Measurements from ENCODE around the gene CFP.
"Not testable (repeated sequence)": the region's sequence is repeated elsewhere in the genome, so short reads cannot be mapped to it uniquely, and the experiment has no call there.

CFP gene

DNA sequence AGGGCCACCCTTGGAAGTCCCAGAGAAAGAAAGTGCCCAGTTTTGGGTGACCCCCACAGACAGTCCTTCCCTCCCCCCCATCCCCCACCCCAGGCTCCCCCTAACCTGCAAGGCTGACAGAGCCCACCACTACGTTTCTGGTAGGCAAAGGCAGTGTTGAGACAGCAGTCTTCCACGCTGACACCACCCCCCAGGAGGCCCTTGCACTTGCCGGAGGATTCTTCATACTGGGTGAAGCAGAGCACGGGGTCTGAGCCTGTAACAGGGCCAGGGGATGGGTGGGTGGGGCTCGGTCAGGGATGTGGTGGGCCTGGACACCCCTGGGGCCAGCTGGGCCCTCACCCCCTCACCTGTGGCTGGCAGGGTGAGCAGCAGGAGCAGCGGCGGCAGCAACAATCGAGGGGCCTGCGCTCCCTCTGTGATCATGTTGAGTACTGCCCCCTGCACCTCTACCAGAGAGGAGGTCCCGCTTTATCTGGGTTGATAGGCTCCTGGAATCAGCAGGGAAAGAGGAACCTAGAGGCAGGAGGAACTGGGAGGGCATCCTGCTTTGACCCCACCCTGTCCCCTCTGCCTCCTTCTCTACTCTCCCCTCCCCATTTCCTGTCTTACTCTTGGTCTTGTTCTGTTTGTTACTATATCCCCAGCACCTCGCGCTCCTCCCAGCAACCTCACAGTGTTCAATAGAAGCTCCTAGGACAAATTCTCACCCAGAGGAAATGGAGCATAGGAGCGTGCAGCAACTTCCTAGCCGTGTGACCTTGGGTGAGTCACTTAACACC, at the start of gene CFP:
Gene CFP, minus strand, starts transcription at position 512 of the 782 bp plus-strand sequence. Its CDS starts 86 bp downstream, at position 426.
- DNase-seq, result no peak

- not testable (repeated sequence) for DNase-seq
Observed at GRCh38 chrX:47675959-47676859, 46.5 kb upstream of the CFP start.

DNA sequence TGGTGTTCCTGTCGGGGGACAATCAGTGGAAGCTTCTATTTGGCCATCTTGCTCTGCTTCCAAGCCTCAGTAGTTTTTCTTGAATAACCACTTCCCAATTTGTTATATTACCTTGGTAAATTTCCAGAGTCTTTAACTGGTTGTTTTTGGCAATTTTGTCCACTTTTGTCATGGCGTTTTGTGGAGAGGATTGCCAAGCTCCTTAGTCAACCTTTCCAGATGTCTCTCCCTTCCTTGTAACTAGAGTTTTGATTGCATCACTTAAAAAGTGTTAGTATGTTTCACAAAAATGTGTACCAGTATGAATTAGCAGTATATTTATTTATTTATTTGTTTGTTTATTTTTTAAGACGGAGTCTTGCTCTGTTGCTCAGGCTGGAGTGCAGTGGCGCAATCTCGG, 45.0 kb upstream of the CFP start:
- DNase-seq, result no peak

GRCh38 chrX:47665797-47666196, 36.1 kb upstream of the CFP start:
- not testable (repeated sequence) for DNase-seq

DNA sequence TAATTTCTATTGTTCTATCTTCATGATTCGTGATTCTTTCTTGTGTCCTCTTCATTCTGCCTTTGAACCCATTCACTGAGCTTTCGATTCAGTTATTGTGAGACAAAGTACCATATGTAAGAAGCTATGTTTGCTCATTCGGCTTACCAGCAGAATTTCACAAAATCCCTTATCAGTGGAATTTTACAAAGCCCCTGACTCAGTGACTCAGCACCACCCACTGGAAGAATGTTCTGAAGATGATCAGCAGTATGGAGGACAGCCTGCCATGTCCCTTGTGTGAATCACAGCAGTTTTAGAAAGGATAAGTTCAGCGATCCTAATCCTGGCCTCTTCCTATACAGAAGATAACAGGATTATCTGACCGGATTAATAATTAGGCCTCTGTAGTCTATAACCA, 35.0 kb upstream of the CFP start:
- no peak for DNase-seq

GRCh38 chrX:47662144-47662657, 32.5 kb upstream of the CFP start:
- peak; percentile 66 to 68 for DNase-seq

GRCh38 chrX:47661539-47661938, 31.8 kb upstream of the CFP start:
- DNase-seq, result no peak

DNA sequence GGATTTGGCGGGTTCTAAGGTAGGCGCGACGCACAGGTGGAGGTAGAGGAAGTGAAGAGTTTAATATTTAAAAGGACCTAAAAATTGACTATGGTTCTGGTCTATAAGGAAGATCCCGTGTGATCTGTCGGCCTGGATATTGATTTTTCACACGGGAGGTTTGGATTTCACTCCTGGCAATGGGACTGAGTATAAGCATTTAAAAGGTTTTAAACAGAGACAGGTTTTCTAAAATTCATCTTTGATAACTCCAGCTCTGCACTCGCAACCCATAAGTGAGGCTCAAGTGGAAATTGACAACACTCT, 29.6 kb upstream of the CFP start:
- DNase-seq, result no peak

GRCh38 chrX:47658684-47659420, 29.1 kb upstream of the CFP start, which contains the start of gene UXT:
Gene UXT (minus strand): TSS chrX:47659180. CDS start chrX:47658927, 253 bp downstream.
- peak; percentile 94 for DNase-seq

DNA sequence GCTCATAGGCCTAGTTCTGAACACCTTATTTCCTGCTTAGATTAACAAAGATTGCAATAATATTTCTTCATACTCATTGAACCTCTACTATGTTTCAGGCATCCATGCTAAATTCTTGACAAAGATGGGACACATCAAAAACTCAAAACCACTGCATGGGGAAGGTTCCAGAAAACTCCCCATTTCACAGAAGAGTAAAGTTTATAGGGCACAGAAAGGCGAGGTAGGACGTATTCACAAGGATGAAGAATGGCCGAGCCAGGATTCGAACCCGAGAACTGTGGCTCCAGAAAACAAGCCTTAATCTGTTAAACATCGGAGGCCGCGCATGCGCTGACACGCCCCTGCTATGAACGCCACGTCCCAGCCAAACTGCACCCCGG, 28.6 kb upstream of the CFP start:
- DNase-seq, result no peak

GRCh38 chrX:47651043-47651905, 21.5 kb upstream of the CFP start:
- no peak for DNase-seq

- DNase-seq, result peak; percentile 86 to 89
Observed at GRCh38 chrX:47650164-47651042, 20.7 kb upstream of the CFP start, which contains the start of gene ELK1. Gene ELK1 (minus strand): TSS chrX:47650563. CDS start chrX:47641441, 9,122 bp downstream.

- DNase-seq, result no peak
Observed at GRCh38 chrX:47649781-47650163, 20.0 kb upstream of the CFP start.

GRCh38 chrX:47649271-47649670, 19.5 kb upstream of the CFP start:
- no peak for DNase-seq

GRCh38 chrX:47648376-47648775, 18.6 kb upstream of the CFP start:
- no peak for DNase-seq

DNA sequence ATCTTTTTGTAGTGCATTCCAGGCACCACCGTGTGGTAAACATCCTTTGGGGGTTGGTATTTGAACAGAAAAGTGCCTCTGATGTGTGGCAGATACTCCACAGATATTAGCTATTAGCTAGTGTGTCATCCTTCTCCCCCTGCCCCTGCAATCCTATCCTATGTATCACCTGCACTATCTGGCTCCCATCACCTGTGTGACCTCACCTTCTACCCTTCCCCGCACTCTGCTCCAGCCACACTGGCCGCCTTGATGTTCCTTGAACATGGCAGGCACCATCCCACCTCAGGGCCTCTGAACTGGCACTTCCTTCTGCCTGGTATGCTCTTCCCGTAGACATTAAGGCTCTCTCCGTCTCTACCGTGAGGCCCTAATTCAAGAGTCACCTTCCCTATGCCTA, 16.9 kb upstream of the CFP start:
- no peak for DNase-seq

DNA sequence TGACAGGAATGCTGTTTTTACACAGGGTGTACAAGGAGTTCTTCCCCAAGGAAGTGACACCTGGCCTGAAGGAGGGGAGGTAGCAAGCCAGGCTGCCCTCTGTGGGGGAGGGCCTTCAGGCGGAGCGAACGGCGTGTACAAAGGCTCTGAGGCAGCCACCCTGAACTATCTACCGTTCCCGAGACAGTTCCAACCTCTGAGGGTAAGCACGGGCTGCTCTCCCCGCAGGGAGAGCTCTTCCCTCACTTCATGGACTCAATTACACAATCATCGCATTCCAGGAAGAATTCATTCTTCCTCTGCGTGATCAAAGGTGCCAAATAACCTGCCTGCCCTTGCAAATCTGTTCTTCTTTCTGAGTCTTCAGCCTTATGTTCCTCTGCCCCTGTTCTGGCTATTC, 15.8 kb upstream of the CFP start:
- DNase-seq, result no peak

GRCh38 chrX:47644557-47645091, 14.9 kb upstream of the CFP start:
- DNase-seq, result no peak

GRCh38 chrX:47643926-47644325, 14.2 kb upstream of the CFP start:
- DNase-seq, result no peak

- no peak for DNase-seq
Observed at GRCh38 chrX:47638816-47639215, 9.1 kb upstream of the CFP start.

Data from activated T-cell treated with anti-CD3 and anti-CD28 coated beads, Interleukin-2, amount 50 U/mL, for 48 hours (primary cell).